Sigmoid colon (tissue), 4 donors: Measurements from ENCODE around the gene KLK14.

Experiments used
- POLR2A ChIP-seq, 2 donors: fragments of 450-650 bp; IDR thresholded peaks; one replicate each; pipeline ENCODE4 v1.6.1; 2016; ENCODE audit warnings: antibody characterized with exemption in 2 of 2, mild to moderate bottlenecking in 2 of 2, moderate library complexity in 2 of 2
- POLR2AphosphoS5 ChIP-seq, 4 donors: sonication (generic); formaldehyde crosslinking; IDR thresholded peaks; one replicate each; pipeline ENCODE4 v1.6.1; 2017; ENCODE audit warnings: antibody characterized with exemption in 4 of 4

- TF ChIP-seq POLR2AphosphoS5 (IDR thresholded peaks at IDR 0.05), result no peak
- no peak for TF ChIP-seq POLR2A (IDR thresholded peaks at IDR 0.05)
Measured at GRCh38 chr19:51043497-51043896, 39.2 kb downstream of the KLK14 start.
